DND-41 (cell line): Measurements from ENCODE around the gene SRRM4.

Experiments used
- ATAC-seq: fragments of 200-7000 bp; cut with Tn5 transposase; 3 replicates; pipeline ENCODE4 v1.9.1; 2021; ENCODE audit warnings: low read depth; ENCODE audit not compliant: insufficient read depth
- DNase-seq: peaks from one replicate; pipeline ENCODE4 v3.0.0-alpha.2; 2020
- H2AFZ ChIP-seq: 2 replicates; pipeline ENCODE4 v1.6.0; 2012; ENCODE audit warnings: low read depth, low read length
- H3K27ac ChIP-seq: 2 replicates; pipeline ENCODE4 v1.5.1; 2012; ENCODE audit warnings: low read length, inconsistent platforms
- H3K27me3 ChIP-seq: fragments of 200-600 bp; sonication (generic); 2 replicates; pipeline ENCODE4 v1.6.0; 2012; ENCODE audit warnings: low read length, mild to moderate bottlenecking, inconsistent platforms; ENCODE audit not compliant: insufficient read depth, poor library complexity
- H3K36me3 ChIP-seq: 2 replicates; pipeline ENCODE4 v1.5.1; 2012; ENCODE audit warnings: low read length, inconsistent platforms; ENCODE audit not compliant: insufficient read depth
- H3K4me1 ChIP-seq: 2 replicates; pipeline ENCODE4 v1.5.1; 2012; ENCODE audit warnings: mild to moderate bottlenecking, low read length; ENCODE audit not compliant: insufficient read depth
- H3K4me2 ChIP-seq: 2 replicates; pipeline ENCODE4 v1.6.0; 2012; ENCODE audit warnings: mild to moderate bottlenecking, moderate library complexity, low read length, inconsistent platforms; ENCODE audit not compliant: insufficient read depth
- H3K4me3 ChIP-seq, 2 experiments: fragments of 200-600 bp in 1 of 2; shearing (Covaris generic) in 1 of 2; 2 replicates each; pipeline ENCODE4 v1.5.1; 2012 to 2016; ENCODE audit warnings: inconsistent platforms in 2 of 2, low read length in 2 of 2, mild to moderate bottlenecking in 2 of 2, low read depth in 1 of 2, moderate library complexity in 1 of 2
- H3K79me2 ChIP-seq: 2 replicates; pipeline ENCODE4 v1.6.0; 2012; ENCODE audit warnings: low read length, inconsistent platforms; ENCODE audit not compliant: insufficient read depth
- H3K9ac ChIP-seq: 2 replicates; pipeline ENCODE4 v1.6.0; 2012; ENCODE audit warnings: low read depth, mild to moderate bottlenecking, inconsistent platforms, low read length, moderate library complexity
- H3K9me3 ChIP-seq: 2 replicates; pipeline ENCODE4 v1.5.1; 2012; ENCODE audit warnings: low read length, moderate library complexity, mild to moderate bottlenecking, inconsistent platforms; ENCODE audit not compliant: insufficient read depth, severe bottlenecking
- H4K20me1 ChIP-seq: 2 replicates; pipeline ENCODE4 v1.6.0; 2012; ENCODE audit warnings: low read length; ENCODE audit not compliant: insufficient read depth
- EZH2 ChIP-seq: IDR thresholded peaks from 3 replicates; pipeline ENCODE4 v1.6.1; 2012; ENCODE audit warnings: borderline replicate concordance, low read depth, mild to moderate bottlenecking, moderate library complexity, low read length, inconsistent platforms; ENCODE audit not compliant: severe bottlenecking
- TF ChIP-seq, protein P1 (sequence below): IDR thresholded peaks from 2 replicates; pipeline ENCODE4 v1.5.1; 2012; ENCODE audit warnings: borderline replicate concordance, low read length, moderate library complexity, mild to moderate bottlenecking; ENCODE audit not compliant: poor library complexity, severe bottlenecking; ENCODE audit errors: extremely low read depth

SRRM4 gene

DNA sequence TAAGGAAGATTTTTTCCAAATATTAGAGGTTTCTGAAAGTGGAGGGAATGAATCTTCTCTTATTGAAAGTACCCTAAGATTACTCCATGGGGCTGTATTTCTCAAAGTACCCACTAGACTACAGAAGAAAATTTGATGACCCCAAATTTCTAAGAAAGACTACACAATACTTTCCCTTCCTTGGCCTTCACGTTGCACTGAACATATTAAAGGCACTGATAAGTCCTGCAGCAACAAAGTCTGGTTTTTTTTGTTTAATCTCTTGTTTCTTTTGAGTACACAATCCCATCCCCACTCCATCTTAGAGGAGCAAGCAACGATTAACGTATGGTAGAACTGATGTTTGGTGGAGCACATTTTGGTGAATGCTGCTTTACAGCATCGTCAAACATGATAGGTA is 70.1 kb downstream of the SRRM4 start:
- ATAC-seq (no peak), DNase-seq (no peak)
- no peaks in the 10 kb centered on the region for H4K20me1 ChIP-seq
- no peak overlapping the region for H3K4me3 ChIP-seq
- TF ChIP-seq EZH2, result no peak
- TF ChIP-seq, protein P1, sequence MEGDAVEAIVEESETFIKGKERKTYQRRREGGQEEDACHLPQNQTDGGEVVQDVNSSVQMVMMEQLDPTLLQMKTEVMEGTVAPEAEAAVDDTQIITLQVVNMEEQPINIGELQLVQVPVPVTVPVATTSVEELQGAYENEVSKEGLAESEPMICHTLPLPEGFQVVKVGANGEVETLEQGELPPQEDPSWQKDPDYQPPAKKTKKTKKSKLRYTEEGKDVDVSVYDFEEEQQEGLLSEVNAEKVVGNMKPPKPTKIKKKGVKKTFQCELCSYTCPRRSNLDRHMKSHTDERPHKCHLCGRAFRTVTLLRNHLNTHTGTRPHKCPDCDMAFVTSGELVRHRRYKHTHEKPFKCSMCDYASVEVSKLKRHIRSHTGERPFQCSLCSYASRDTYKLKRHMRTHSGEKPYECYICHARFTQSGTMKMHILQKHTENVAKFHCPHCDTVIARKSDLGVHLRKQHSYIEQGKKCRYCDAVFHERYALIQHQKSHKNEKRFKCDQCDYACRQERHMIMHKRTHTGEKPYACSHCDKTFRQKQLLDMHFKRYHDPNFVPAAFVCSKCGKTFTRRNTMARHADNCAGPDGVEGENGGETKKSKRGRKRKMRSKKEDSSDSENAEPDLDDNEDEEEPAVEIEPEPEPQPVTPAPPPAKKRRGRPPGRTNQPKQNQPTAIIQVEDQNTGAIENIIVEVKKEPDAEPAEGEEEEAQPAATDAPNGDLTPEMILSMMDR, result no peak
- H2AFZ ChIP-seq, result no peak overlapping the region
- no peaks in the 10 kb centered on the region for H3K4me1 ChIP-seq
- no peaks in the 10 kb centered on the region for H3K79me2 ChIP-seq
- no peak overlapping the region for H3K4me2 ChIP-seq
- no peaks in the 10 kb centered on the region for H3K36me3 ChIP-seq
- H3K27me3 ChIP-seq, result peaks cover 3% of the 10 kb centered on the region
- no peak overlapping the region for H3K27ac ChIP-seq
- H3K9me3 ChIP-seq, result no peaks in the 10 kb centered on the region
- no peak overlapping the region for H3K9ac ChIP-seq

DNA sequence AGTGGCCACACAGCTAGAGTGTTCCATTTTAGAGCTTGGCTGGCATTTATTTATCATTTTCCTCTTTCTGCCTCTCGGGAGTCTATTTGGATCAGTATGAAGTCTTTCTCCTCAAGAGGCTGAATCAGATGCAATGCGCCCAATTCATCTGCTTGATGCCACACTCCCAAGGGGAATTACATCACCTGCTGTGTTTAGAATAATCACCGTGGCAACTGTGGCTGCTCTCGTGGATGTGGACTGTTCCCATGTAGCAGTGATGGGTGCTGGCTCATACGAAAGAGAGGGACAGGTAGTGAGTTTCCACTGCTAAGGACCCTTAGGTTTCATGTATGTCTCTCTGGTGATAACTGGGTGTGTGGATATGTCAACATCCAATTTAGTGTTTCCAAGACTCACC is 70.7 kb downstream of the SRRM4 start:
- no peak overlapping the region for H3K27ac ChIP-seq
- H3K4me3 ChIP-seq, result no peak overlapping the region
- H3K27me3 ChIP-seq, result peaks cover 3% of the 10 kb centered on the region
- H3K4me1 ChIP-seq, result no peaks in the 10 kb centered on the region
- H4K20me1 ChIP-seq, result no peaks in the 10 kb centered on the region
- no peak for ATAC-seq
- no peaks in the 10 kb centered on the region for H3K36me3 ChIP-seq
- H3K4me2 ChIP-seq, result no peak overlapping the region
- H3K79me2 ChIP-seq, result no peaks in the 10 kb centered on the region
- no peak for DNase-seq
- no peak overlapping the region for H3K9ac ChIP-seq
- H3K9me3 ChIP-seq, result no peaks in the 10 kb centered on the region
- no peak overlapping the region for H2AFZ ChIP-seq
- no peak for TF ChIP-seq EZH2
- TF ChIP-seq, protein P1, result no peak

DNA sequence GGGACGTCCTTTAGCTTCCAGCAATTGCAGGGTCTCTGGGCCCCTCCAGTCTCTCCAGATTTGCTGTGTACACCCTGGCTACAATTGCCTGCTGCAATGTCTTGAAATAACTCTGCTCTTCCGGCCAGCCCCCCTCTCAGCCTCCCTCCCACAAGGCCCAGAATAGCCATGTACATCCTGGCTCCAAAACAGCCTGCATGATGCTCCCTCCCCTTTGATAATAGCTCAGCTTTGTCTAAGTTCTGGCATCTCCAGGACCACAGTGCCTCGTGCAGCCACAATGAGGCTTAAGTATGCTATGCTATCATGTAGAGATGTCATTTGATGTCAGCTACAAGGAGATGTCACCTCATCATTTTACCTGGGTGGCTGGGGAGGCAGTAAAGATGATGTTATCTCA is 74.6 kb downstream of the SRRM4 start:
- no peaks in the 10 kb centered on the region; the same call in none of the 2 replicates for H4K20me1 ChIP-seq
- no peak overlapping the region for H3K27ac ChIP-seq
- H3K9me3 ChIP-seq, result no peaks in the 10 kb centered on the region
- DNase-seq, result no peak
- H3K27me3 ChIP-seq, result no peaks in the 10 kb centered on the region
- ATAC-seq, result no peak
- no peaks in the 10 kb centered on the region for H3K36me3 ChIP-seq
- H3K9ac ChIP-seq, result no peak overlapping the region
- no peak overlapping the region for H3K4me3 ChIP-seq
- TF ChIP-seq, protein P1, result no peak
- TF ChIP-seq EZH2, result no peak
- no peak overlapping the region for H3K4me2 ChIP-seq
- no peaks in the 10 kb centered on the region for H3K79me2 ChIP-seq
- no peak overlapping the region for H2AFZ ChIP-seq
- no peaks in the 10 kb centered on the region for H3K4me1 ChIP-seq

DNA sequence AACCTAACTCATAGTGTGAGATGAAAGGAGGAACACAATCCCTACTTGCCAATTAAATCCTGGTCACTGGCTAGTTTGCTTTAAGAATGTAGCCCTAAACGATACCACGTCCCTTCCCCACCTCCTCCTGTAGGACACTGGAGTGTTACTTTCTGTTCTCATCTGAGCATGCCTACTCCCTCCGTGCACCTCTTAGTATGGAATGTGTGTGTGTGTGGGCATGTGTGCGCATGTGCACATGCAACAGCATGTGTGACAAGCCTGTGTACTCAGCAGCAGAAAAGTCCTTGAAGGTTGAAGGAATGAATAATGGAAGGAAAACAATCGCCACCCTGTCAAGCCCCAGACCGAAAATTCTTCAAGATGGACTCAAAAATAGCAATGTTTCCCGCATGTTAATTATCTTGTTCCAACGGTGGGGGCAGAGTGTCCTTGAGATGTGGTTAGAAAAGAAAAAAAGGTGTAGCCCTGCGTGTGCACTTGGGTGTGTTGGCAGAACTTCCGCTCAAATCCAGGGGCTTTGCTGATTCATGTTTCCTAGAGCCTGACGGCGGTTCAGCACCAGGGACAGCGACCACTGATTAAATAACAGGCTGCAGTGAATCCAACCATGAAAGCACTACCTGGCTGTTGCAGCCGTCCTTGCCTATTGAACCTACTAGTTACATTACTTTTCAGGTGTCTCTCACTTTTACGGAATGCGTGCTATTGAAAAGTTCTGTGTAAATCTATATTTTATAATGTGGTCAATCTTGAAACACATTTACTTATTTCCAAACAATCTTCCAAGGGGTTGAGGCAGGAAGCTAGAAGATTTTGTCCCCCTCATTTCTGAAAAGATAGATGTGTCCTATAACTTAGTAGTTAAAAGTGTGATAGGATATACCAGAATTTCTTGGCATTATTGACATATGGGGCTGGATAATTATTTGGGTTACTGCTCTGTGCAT is 79.8 kb downstream of the SRRM4 start:
- peak; percentile 72; the same call in 2 of the 3 replicates for ATAC-seq
- H4K20me1 ChIP-seq, result no peaks in the 10 kb centered on the region; the same call in none of the 2 replicates
- DNase-seq, result peak; percentile 71

More for the DNA sequence above, 79.8 kb downstream of the SRRM4 start:
- Histone ChIP-seq H3K36me3 (no peaks in the 10 kb centered on the region), H3K9me3 (no peaks in the 10 kb centered on the region), H3K4me1 (no peaks in the 10 kb centered on the region), H3K9ac (no peak overlapping the region), H2AFZ (no peak overlapping the region), H3K27me3 (no peaks in the 10 kb centered on the region), H3K4me2 (no peak overlapping the region), H3K4me3 (no peak overlapping the region), H3K79me2 (no peaks in the 10 kb centered on the region), H3K27ac (no peak overlapping the region)
- no peak for TF ChIP-seq EZH2
- TF ChIP-seq, protein P1, result no peak
